Right cardiac atrium (tissue), 5 donors: Measurements from ENCODE around the gene RASA3. TPM values are rescaled to one million over a fixed set of nuclear protein-coding genes. Genes with fewer than 3 reads are reported as not detected.

Experiments
- ATAC-seq, 2 donors: fragments of 200-7000 bp; cut with Tn5 transposase; one replicate each; pipeline versions ENCODE4 v1.8.0 to v1.9.1; 2020; ENCODE audit warnings: moderate library complexity in 2 of 2, mild to moderate bottlenecking in 1 of 2
- DNase-seq, 3 donors: peaks; one replicate each; pipeline ENCODE4 v3.0.0-alpha.2; 2020
- H3K27ac ChIP-seq: one replicate; pipeline ENCODE4 v1.5.1; 2013; ENCODE audit warnings: mild to moderate bottlenecking, low read length, control low read depth, moderate library complexity
- H3K27me3 ChIP-seq: one replicate; pipeline ENCODE4 v1.6.1; 2013; ENCODE audit not compliant: control insufficient read depth, insufficient read depth
- H3K4me1 ChIP-seq: one replicate; pipeline ENCODE4 v1.6.1; 2013; ENCODE audit warnings: low read length; ENCODE audit not compliant: control insufficient read depth, insufficient read depth
- H3K4me3 ChIP-seq: one replicate; pipeline ENCODE4 v1.5.1; 2013; ENCODE audit warnings: low read length, control low read depth
- H3K9me3 ChIP-seq: one replicate; pipeline ENCODE4 v1.6.1; 2013; ENCODE audit warnings: low read length; ENCODE audit not compliant: control insufficient read depth
- WGBS: extraction: QIAGEN DNeasy Blood & Tissue Kit; methylation state at CpG from one replicate; pipeline ENCODE4 v1.1.7; 2013; 5-methylcytosine and 5-hydroxymethylcytosine counted together
- intact Hi-C, 4 donors: fragments of 100-400 bp; cut with DNase I; formaldehyde crosslinking; loops; one replicate each; pipeline versions ENCODE4 v1.11.0 to v1.14.0; 2022 to 2023
- polyA plus RNA-seq: library from polyadenylated mRNA; stranded (reverse); fragments of 200-250 nt; gene quantifications from one replicate; pipeline ENCODE4 v1.2.3, GENCODE V29; 2013
- total RNA-seq, 4 donors: library from RNA; stranded (reverse); fragmentation: NEBNext Ultra II Directional; extraction: Animal tissue kit (Norgen Biotek cat#: 25700); gene quantifications; one replicate each; pipeline ENCODE4 v1.2.1, GENCODE V29; 2021
- donor health status: healthy with polysubstance abuse.
- donor health status: DM: no; HTN: yes; CAD: no.
- donor health status: DM: no; HTN: no; CAD: no.
- donor health status: DM: no; HTN: yes; CAD: no; lungs with severe emphysema.
- donor health status: DM: yes; HTN: yes; CAD: no.

The RASA3 gene
- total and polyA plus RNA-seq, 5 donors: 7.4 to 15.5 (median 10.8) TPM

DNA sequence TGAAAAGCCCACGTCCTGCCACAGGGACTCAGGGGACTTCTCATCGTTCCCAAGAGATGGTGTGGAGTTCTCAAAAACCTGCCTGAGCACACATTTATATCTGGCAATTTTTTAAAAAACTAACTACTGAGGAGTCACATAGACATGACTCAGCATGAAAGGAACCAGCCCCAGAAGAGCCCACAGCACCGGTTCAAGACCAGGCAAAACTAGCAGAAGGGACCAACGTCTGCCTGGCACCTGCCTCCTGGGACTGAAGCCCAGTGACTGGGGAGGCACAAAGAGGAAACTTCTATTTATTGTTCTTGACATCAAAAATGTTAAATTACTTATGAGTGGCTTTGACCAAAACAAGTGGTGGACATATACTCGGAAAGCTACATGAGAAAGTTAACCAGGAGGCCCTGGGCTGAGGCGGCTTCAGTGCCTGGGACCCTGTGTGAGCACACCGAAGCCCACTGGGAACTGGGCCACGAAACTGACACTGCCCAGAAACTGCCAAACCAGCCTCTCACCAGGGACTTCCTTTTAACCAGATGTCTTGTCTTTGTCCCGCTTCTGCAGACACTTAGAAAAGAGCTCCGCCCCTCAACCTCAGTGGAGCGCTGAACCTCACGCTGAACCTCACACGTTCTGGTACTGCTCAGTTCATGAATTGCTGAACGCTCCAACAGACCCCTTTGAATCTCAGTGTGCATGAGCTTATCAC, 184.2 kb downstream of the RASA3 start:
- ATAC-seq (no peak), DNase-seq (peak in 2 of 3 donors; percentile 8 to 9)
- intact Hi-C loops: loop anchor here in 2 of 4 donors (5.0 kb wide), 1 partner anchor 131 kb away; no protein-coding TSS in a partner anchor
- H3K4me3 ChIP-seq: no peak overlapping the region
- no peak overlapping the region for H3K27ac ChIP-seq
- H3K4me1 ChIP-seq: no peaks in the 10 kb centered on the region
- H3K27me3 ChIP-seq: no peaks in the 10 kb centered on the region
- no peaks in the 10 kb centered on the region for H3K9me3 ChIP-seq
- 75% methylated on average over 14 of the region's 14 CpGs for WGBS

DNA sequence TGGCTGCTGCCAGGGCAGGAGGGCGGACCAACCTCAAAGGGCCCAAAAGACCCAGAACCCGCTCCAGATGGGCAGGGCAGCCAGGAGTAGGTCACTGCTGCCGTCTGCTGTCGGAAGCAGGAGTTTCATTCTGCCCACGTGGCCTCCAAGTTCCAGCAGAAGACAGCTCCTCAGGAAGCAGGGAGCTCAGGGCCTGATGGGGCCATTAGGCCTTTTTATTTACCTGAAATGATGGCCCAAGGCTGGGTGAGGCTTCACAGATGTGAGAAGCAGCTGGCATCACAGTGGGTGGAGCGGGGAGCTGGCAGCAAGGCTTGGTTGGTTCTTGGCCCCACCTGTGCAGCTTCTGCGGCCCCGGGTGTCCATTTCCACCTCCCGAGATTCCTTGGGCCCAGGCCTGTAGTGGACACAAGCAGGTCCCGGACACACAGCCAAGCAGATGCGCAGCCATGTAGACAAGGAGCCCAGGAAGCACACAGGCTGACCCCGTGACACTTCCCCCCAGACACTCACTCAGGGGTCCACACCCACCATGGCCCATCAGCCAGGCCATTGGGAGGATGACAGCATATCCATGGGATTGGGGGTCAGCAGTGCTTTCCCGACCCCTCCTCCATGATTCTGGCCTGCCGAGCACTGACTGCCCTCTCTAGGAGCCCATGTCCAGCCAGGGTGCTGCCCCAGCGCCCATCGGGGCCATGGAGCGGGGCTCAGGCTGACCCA, 185.0 kb downstream of the RASA3 start:
- DNase-seq (peak; percentile 60 to 84 (median 82)), ATAC-seq (peak; percentile 20 to 28)
- H3K9me3 ChIP-seq: no peaks in the 10 kb centered on the region
- no peak overlapping the region for H3K27ac ChIP-seq
- H3K27me3 ChIP-seq: no peaks in the 10 kb centered on the region
- intact Hi-C loops: loop anchor here in 2 of 4 donors (5.0 kb wide), 1 partner anchor 130 kb away; no protein-coding TSS in a partner anchor
- WGBS: 71% methylated on average over 17 of the region's 17 CpGs
- no peaks in the 10 kb centered on the region for H3K4me1 ChIP-seq
- no peak overlapping the region for H3K4me3 ChIP-seq

DNA sequence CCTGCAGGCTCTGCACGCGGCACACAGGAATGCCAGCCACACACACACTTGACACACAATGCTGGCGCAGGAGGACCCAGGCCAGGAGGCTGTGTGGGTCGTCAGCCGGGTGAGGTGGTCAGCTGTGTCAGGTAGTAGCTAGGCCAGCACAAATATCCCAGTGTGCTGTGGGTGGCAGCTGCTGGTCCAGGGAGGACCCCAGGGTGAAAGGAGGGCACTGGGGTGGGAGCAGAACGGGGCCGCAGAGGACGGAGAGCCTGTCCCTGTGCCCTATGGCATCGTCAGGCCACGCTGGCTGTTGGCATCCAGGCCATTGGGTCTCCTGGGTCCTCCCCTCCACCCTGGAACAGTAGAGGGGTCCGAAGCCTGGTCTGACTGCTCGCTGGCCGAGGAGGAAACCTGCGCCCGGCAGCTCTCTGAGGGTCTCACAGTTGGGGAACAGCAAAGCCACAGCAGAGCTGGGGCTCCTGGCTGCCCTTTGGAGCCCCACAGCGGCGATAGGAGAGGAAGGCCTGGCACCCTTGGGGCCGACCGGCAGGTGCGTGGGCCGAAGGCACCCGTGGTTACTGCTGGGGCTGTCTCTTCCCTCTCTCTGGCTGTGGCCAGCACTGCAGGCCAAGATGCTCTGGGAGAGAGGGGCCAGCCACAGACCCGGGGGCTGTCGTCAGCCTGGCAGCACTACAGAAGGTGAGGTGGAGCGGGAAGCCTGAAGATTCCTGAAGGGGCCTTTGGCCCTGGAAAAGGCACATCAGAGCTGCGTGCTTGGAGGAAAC, 185.8 kb downstream of the RASA3 start:
- ATAC-seq (no peak), DNase-seq (peak in 2 of 3 donors; percentile 40 to 51)
- no peak overlapping the region for H3K27ac ChIP-seq
- H3K4me1 ChIP-seq: no peaks in the 10 kb centered on the region
- H3K4me3 ChIP-seq: no peak overlapping the region
- intact Hi-C loops: loop anchor here in 2 of 4 donors (5.0 kb wide), 1 partner anchor 129 kb away; no protein-coding TSS in a partner anchor
- H3K9me3 ChIP-seq: no peaks in the 10 kb centered on the region
- H3K27me3 ChIP-seq: no peaks in the 10 kb centered on the region
- WGBS: 80% methylated on average over 26 of the region's 26 CpGs

DNA sequence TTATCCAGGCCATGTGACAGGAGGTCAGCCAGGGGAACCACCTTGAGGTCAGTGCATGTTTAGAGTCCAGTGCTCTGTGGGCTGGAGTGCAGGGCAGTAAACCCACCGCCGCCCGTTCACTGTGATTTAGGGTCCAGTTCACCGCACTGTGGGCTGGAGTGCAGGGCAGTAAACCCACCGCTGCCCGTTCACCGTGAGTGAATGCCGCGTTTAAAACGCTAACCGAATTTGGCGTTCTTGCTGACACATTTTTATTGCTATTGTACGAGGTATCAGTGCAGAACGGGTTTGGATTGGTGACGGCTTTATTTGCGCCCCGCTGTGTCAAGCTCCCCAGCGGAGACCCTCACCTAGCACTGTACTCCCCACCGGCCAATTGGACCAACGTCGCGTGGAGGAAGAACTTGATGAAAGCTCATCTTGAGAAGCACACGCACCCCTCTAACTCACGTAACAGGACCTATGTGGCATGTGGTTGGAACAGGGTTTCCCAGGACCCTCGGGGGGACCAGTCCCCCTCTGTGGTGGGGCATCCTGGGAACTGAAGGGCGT, 186.5 kb downstream of the RASA3 start:
- H3K9me3 ChIP-seq: no peaks in the 10 kb centered on the region
- no peak overlapping the region for H3K27ac ChIP-seq
- no peaks in the 10 kb centered on the region for H3K27me3 ChIP-seq
- intact Hi-C loops: loop anchor here in 2 of 4 donors (5.0 kb wide), 1 partner anchor 129 kb away; no protein-coding TSS in a partner anchor
- ATAC-seq (no peak), DNase-seq (no peak)
- H3K4me3 ChIP-seq: no peak overlapping the region
- 93% methylated on average over 26 of the region's 26 CpGs for WGBS
- no peaks in the 10 kb centered on the region for H3K4me1 ChIP-seq

DNA sequence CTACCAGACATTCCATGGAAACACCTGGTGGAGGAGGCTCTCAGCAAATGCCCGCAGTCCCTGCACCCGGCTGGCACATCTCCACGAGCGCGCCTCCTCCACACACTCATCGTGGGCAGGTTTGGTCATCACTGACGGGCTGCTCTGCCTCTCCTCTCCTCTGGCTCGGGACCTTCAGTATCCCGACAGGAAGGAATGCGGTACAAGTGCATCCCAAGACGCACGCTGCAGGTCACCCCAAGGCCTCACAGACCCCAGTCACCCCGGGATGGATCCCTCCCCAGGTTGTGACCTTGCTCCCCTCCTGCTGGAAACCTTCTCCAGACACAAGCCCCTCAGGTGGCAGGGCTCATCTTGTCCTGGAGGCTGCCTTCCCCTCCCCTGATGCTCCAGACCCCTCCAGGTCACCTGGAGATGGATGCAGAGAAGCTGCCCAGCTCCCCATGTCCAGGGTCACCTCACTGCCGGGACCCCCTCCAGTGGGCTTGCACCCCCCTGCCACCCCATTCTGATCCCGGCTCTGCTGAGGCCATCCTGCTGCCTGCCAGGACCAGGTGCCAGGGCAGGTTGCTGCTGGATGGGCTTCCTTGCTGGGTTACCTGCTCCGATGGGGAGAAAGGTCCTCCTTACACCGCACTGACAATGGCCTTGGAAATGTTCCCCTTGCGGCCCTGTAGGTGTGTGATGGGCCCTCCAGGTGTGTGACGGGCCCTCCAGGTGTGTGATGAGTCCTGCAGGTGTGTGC, 188.4 kb downstream of the RASA3 start:
- ATAC-seq: no peak

DNA sequence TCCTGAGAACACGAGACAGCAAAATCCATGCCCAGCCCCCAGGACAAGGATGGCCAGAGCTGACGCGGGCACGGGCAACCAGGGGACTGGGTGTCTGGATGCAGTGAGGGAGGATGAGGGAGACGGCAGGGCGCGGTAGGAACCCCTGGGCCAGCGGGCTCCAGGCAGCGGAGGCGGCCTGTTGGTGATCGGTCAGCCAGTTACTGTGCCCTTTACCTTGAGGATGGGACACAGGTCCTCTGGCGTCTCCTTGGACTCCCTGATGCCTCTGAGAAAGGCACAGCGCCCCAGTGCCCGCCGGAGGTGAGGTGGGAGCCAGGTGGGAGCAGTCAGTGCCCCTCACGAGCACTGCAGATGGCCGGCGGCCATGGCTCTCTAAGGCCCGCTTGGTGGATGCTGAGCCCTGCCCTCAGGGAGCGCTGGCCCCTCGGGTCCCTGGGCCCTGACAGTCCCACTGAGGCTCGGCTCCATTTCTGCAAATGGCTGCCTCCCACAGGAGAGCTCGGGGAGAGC, 189.8 kb downstream of the RASA3 start:
- 94% methylated on average over 23 of the region's 23 CpGs for WGBS
- Histone ChIP-seq H3K27me3 (no peaks in the 10 kb centered on the region), H3K9me3 (no peaks in the 10 kb centered on the region), H3K4me3 (no peak overlapping the region), H3K27ac (no peak overlapping the region), H3K4me1 (no peaks in the 10 kb centered on the region)
- ATAC-seq (no peak), DNase-seq (no peak)
- intact Hi-C loops: no loop called here

More for the DNA sequence above, 188.4 kb downstream of the RASA3 start:
- intact Hi-C loops: no loop called here
- Histone ChIP-seq H3K9me3 (no peaks in the 10 kb centered on the region), H3K4me3 (no peak overlapping the region), H3K27me3 (no peaks in the 10 kb centered on the region), H3K4me1 (no peaks in the 10 kb centered on the region), H3K27ac (no peak overlapping the region)
- DNase-seq: no peak
- WGBS: 88% methylated on average over 19 of the region's 19 CpGs

DNA sequence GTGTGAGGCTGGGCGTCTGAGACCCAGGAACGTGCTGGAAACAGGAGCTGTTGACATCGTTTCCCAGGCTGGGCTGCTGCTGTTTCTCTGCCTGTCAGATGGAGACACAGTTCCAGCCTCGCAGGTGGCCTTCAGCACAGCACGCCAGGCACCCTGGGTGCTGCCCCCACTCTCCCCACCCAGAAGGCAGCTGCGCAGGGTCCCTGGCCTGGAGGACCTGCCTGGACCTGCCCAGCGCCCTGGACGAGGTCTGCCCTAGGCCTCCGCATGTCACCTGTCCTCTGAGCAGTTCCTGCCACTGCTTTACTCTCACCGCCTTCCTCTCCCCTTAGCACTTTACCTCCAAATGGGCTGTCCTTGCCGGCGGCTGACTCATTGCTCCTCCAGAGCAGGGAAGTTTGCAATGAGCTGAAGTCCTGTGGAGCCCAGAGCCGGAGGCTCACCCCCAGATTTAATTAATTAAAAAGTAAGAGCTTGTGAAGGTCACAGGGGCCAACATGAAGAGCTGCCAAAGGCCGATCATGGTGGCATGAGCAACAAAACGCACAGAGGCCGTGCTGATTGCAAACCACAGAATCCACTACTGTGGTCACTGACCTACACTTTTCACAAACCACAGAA, 190.7 kb downstream of the RASA3 start:
- DNase-seq: no peak
- no peaks in the 10 kb centered on the region for H3K4me1 ChIP-seq
- WGBS: 85% methylated on average over 16 of the region's 16 CpGs
- H3K4me3 ChIP-seq: no peak overlapping the region
- intact Hi-C loops: no loop called here
- no peak for ATAC-seq
- H3K27me3 ChIP-seq: no peaks in the 10 kb centered on the region
- no peak overlapping the region for H3K27ac ChIP-seq
- no peaks in the 10 kb centered on the region for H3K9me3 ChIP-seq

DNA sequence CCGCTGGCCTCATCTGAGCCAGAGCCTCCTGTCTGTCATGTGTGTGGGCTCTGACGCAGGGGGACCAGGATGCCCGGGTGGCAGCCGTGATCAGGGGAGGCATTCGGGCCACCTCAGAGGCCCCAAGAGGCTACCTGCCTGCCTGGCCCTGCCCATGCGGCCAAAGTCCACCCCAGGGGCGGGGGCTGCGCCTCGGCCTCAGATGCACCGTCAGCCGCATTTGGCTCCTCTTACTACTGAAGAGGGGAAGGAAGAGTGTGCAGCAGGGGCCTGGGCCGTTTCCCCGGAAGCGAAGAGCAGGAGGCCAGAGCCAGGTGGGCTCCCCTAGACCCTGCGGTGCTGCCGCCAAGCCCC, 192.5 kb downstream of the RASA3 start:
- DNase-seq (peak in 1 of 3 donors; percentile 42), ATAC-seq (no peak)
- intact Hi-C loops: no loop called here
- no peak overlapping the region for H3K27ac ChIP-seq
- H3K4me3 ChIP-seq: no peak overlapping the region
- WGBS: 83% methylated on average over 16 of the region's 16 CpGs
- no peaks in the 10 kb centered on the region for H3K27me3 ChIP-seq
- H3K9me3 ChIP-seq: no peaks in the 10 kb centered on the region
- no peaks in the 10 kb centered on the region for H3K4me1 ChIP-seq

DNA sequence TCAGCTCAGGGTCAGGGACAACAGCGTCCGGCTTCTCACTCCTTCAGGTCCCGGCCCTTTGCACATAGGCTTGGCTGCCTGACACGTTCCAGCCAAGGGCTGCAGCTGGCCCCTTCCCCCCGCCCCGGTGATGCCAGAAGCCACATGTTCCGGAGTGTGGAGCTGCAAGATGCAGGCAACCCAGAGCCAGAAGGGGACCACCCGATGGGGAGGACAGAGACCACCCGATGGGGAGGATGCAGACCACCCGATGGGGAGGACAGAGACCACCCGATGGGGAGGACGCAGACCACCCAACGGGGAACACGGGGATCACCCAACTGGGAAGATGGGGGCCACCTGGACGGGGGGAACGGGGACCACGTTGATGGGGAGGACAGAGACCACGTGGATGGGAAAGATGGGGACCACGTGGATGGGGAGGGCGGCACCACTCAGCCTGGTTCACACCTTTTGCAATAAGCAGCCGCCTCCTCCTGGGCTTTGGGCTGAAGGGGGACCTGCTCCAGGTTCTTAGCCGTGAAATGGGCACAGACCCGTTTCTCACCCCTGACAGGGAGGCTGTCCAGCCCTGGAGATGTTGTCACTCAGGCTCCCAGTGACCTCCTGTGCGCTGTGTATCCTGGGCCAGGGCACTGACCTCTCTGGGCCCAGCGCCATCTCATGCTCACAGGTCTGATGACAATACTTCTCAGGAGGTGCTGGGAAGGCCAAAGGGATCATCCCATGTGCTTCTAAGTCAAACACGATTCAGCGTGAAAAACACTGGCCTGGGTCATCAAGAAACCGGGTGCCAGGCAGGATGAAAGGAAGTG, 193.1 kb downstream of the RASA3 start:
- Histone ChIP-seq H3K9me3 (no peaks in the 10 kb centered on the region), H3K27me3 (no peaks in the 10 kb centered on the region), H3K4me3 (no peak overlapping the region), H3K4me1 (no peaks in the 10 kb centered on the region), H3K27ac (no peak overlapping the region)
- peak in 1 of 3 donors; percentile 28 for DNase-seq
- 72% methylated on average over 28 of the region's 28 CpGs for WGBS
- intact Hi-C loops: no loop called here
- ATAC-seq: no peak
